GM21786 (cell line): ENCODE measurements around the gene MGAT5B.
"Not testable (repeated sequence)": the region's sequence is repeated elsewhere in the genome, so short reads cannot be mapped to it uniquely, and the experiment has no call there.

Experiments
- ATAC-seq: cut with Tn5 transposase; IDR thresholded peaks from one replicate; pipeline ENCODE4 v1.9.1; 2021; ENCODE audit not compliant: unreplicated experiment

The MGAT5B gene

GRCh38 chr17:76868176-76868668, at the start of gene MGAT5B:
MGAT5B (plus strand) TSS chr17:76868404; CDS start chr17:76869030, 626 bp downstream.
- no peak for ATAC-seq

- no peak for ATAC-seq
These were observed 48.2 kb upstream of the MGAT5B start for GRCh38 chr17:76820039-76820438.

- ATAC-seq, result no peak
These were observed 47.6 kb upstream of the MGAT5B start for GRCh38 chr17:76820561-76820960.

- no peak for ATAC-seq
These were observed 45.9 kb upstream of the MGAT5B start for GRCh38 chr17:76822184-76822778.

GRCh38 chr17:76824093-76824492, 44.1 kb upstream of the MGAT5B start:
- ATAC-seq, result no peak

- no peak for ATAC-seq
These were observed 41.7 kb upstream of the MGAT5B start for GRCh38 chr17:76826330-76827068.

GRCh38 chr17:76827736-76828135, 40.5 kb upstream of the MGAT5B start:
- no peak for ATAC-seq

- no peak for ATAC-seq
These were observed 37.1 kb upstream of the MGAT5B start for GRCh38 chr17:76830987-76831715.

- no peak for ATAC-seq
These were observed 35.1 kb upstream of the MGAT5B start for GRCh38 chr17:76833034-76833644.

GRCh38 chr17:76833747-76834146, 34.5 kb upstream of the MGAT5B start:
- no peak for ATAC-seq

- no peak for ATAC-seq
These were observed 33.3 kb upstream of the MGAT5B start for GRCh38 chr17:76834870-76835269.

- ATAC-seq, result no peak
These were observed 27.8 kb upstream of the MGAT5B start for GRCh38 chr17:76840443-76840767.

GRCh38 chr17:76840884-76841775, 27.1 kb upstream of the MGAT5B start:
- ATAC-seq, result no peak

GRCh38 chr17:76841776-76842405, 26.3 kb upstream of the MGAT5B start:
- ATAC-seq, result no peak

- ATAC-seq, result not testable (repeated sequence)
These were observed 25.1 kb upstream of the MGAT5B start for GRCh38 chr17:76843068-76843467.

GRCh38 chr17:76843703-76844484, 24.3 kb upstream of the MGAT5B start:
- ATAC-seq, result no peak

- ATAC-seq, result no peak
These were observed 23.7 kb upstream of the MGAT5B start for GRCh38 chr17:76844485-76844829.

GRCh38 chr17:76844846-76845245, 23.4 kb upstream of the MGAT5B start:
- ATAC-seq, result no peak

GRCh38 chr17:76845541-76846017, 22.6 kb upstream of the MGAT5B start:
- ATAC-seq, result no peak
